Measurements from ENCODE around the gene CYS1.

CYS1 gene

DNA sequence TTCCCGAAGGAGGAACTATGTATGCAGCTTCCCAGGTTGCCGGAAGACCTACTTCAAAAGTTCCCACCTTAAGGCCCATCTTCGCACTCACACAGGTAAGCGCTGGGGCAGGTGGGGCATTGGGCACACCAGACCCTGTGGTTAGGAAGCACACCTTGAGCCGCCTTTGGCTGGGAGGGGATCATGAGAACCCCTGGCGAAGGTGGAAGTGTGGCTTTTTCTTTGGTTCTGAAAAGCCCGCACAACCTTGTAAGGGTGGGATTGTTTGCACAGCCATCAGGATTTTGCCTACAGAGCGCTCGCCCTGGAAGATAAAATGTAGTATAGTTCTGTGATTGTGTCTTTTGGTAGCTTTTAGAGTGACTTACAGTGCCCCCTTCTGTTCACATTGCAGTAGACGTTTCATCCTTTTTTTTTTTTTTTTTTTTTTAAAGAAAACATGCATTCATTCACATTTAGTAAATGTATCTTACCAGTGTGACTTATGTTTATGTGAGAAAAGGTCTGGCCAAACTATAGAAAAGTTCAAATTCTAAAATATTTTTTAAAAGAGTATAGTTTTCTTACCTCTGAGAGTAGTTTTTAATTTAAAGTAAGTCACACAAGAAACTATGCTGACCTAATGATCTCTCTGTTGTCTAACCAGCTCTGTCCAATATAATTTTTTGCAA is 31.6 kb downstream of the CYS1 start:
- no peak overlapping the region for H3K4me2 ChIP-seq
- H3K79me2 ChIP-seq (ENCODE audit: insufficient read depth, low read depth): peaks cover 20% of the 10 kb centered on the region
- TF ChIP-seq, protein P1, sequence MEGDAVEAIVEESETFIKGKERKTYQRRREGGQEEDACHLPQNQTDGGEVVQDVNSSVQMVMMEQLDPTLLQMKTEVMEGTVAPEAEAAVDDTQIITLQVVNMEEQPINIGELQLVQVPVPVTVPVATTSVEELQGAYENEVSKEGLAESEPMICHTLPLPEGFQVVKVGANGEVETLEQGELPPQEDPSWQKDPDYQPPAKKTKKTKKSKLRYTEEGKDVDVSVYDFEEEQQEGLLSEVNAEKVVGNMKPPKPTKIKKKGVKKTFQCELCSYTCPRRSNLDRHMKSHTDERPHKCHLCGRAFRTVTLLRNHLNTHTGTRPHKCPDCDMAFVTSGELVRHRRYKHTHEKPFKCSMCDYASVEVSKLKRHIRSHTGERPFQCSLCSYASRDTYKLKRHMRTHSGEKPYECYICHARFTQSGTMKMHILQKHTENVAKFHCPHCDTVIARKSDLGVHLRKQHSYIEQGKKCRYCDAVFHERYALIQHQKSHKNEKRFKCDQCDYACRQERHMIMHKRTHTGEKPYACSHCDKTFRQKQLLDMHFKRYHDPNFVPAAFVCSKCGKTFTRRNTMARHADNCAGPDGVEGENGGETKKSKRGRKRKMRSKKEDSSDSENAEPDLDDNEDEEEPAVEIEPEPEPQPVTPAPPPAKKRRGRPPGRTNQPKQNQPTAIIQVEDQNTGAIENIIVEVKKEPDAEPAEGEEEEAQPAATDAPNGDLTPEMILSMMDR (conservative IDR thresholded peaks at IDR 0.05; ENCODE audit: low read depth, low read length): peak; percentile 65; the same call in 1 of the 2 replicates
- H3K4me1 ChIP-seq (ENCODE audit: low read depth, poor library complexity, severe bottlenecking): peaks cover 6% of the 10 kb centered on the region
- no peaks in the 10 kb centered on the region for H4K20me1 ChIP-seq (ENCODE audit: insufficient read depth)
- peaks cover 4% of the 10 kb centered on the region; the same call in 1 of the 2 replicates for H3K36me3 ChIP-seq (ENCODE audit: insufficient read depth)
- no peak overlapping the region for H3K9ac ChIP-seq
- H2AFZ ChIP-seq (ENCODE audit: low read depth): no peak overlapping the region
- no peak overlapping the region for H3K4me3 ChIP-seq (IDR thresholded peaks at IDR 0.05; ENCODE audit: insufficient read depth, low read depth, low read length)
- no peak overlapping the region for H3K27ac ChIP-seq
- H3K27me3 ChIP-seq (ENCODE audit: insufficient read depth, low read depth): no peaks in the 10 kb centered on the region

- no peak overlapping the region for H3K9ac ChIP-seq
- no peak overlapping the region for H3K4me3 ChIP-seq (IDR thresholded peaks at IDR 0.05; ENCODE audit: insufficient read depth, low read depth, low read length)
- H2AFZ ChIP-seq (ENCODE audit: low read depth): no peak overlapping the region
- no peaks in the 10 kb centered on the region for H3K27me3 ChIP-seq (ENCODE audit: insufficient read depth, low read depth)
- H3K79me2 ChIP-seq (ENCODE audit: insufficient read depth, low read depth): peaks cover 20% of the 10 kb centered on the region
- peaks cover 6% of the 10 kb centered on the region for H3K4me1 ChIP-seq (ENCODE audit: low read depth, poor library complexity, severe bottlenecking)
- TF ChIP-seq, protein P1 (conservative IDR thresholded peaks at IDR 0.05; ENCODE audit: low read depth, low read length): no peak
- no peaks in the 10 kb centered on the region for H4K20me1 ChIP-seq (ENCODE audit: insufficient read depth)
- no peak overlapping the region for H3K4me2 ChIP-seq
- no peak overlapping the region for H3K27ac ChIP-seq
- peaks cover 4% of the 10 kb centered on the region; the same call in 1 of the 2 replicates for H3K36me3 ChIP-seq (ENCODE audit: insufficient read depth)
Measured at GRCh38 chr2:10047616-10048500, 32.4 kb downstream of the CYS1 start.

DNA sequence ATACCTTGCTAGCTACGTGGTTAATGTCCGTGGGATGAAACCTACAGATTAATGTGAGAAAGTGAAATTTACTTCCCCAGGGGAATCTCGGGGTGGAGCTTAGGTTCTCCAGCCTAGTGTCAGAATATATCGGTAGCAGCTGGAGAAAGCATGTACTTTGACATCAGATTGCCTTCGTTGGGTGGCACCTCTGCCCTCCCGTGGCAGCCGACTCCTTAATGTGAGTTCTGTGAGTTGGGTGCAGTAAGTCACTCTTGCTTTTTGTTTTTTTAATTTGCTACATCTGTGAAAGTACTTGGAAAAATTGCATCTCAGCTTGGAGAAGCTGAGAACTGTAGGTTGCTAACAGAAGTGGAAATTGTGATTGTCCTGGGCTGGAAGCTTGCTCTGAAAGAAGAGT is 33.3 kb downstream of the CYS1 start:
- Histone ChIP-seq H3K4me1 (ENCODE audit: low read depth, poor library complexity, severe bottlenecking) (peaks cover 10% of the 10 kb centered on the region), H2AFZ (ENCODE audit: low read depth) (no peak overlapping the region), H3K27me3 (ENCODE audit: insufficient read depth, low read depth) (no peaks in the 10 kb centered on the region), H3K4me2 (no peak overlapping the region), H3K4me3 (IDR thresholded peaks at IDR 0.05; ENCODE audit: insufficient read depth, low read depth, low read length) (no peak overlapping the region), H3K36me3 (ENCODE audit: insufficient read depth) (peaks cover 4% of the 10 kb centered on the region; the same call in 1 of the 2 replicates), H3K27ac (no peak overlapping the region), H3K79me2 (ENCODE audit: insufficient read depth, low read depth) (peaks cover 20% of the 10 kb centered on the region), H3K9ac (no peak overlapping the region), H4K20me1 (ENCODE audit: insufficient read depth) (no peaks in the 10 kb centered on the region)
- TF ChIP-seq, protein P1 (conservative IDR thresholded peaks at IDR 0.05; ENCODE audit: low read depth, low read length): no peak

- Histone ChIP-seq H3K36me3 (ENCODE audit: insufficient read depth) (peaks cover 4% of the 10 kb centered on the region; the same call in 1 of the 2 replicates), H3K4me1 (ENCODE audit: low read depth, poor library complexity, severe bottlenecking) (peaks cover 10% of the 10 kb centered on the region), H4K20me1 (ENCODE audit: insufficient read depth) (no peaks in the 10 kb centered on the region), H3K4me2 (no peak overlapping the region), H3K27ac (no peak overlapping the region), H2AFZ (ENCODE audit: low read depth) (no peak overlapping the region), H3K9ac (no peak overlapping the region), H3K79me2 (ENCODE audit: insufficient read depth, low read depth) (peaks cover 15% of the 10 kb centered on the region), H3K4me3 (IDR thresholded peaks at IDR 0.05; ENCODE audit: insufficient read depth, low read depth, low read length) (no peak overlapping the region), H3K27me3 (ENCODE audit: insufficient read depth, low read depth) (no peaks in the 10 kb centered on the region)
- TF ChIP-seq, protein P1 (conservative IDR thresholded peaks at IDR 0.05; ENCODE audit: low read depth, low read length): no peak
Measured at GRCh38 chr2:10045561-10046355, 34.5 kb downstream of the CYS1 start.

All from KMS-11 (cell line).